Kidney epithelial cell (primary cell): ENCODE results near the gene HNRNPD. TPM values are rescaled to one million over a fixed set of nuclear protein-coding genes. Genes with fewer than 3 reads are reported as not detected.
"Not testable (repeated sequence)": the region's sequence is repeated elsewhere in the genome, so short reads cannot be mapped to it uniquely, and the experiment has no call there.

Experiments
- DNase-seq: peaks from one replicate; pipeline ENCODE4 v3.0.0-alpha.2; 2010; ENCODE audit warnings: low read depth
- H3K27me3 ChIP-seq: 2 replicates; pipeline ENCODE4 v1.6.0; 2011; ENCODE audit warnings: low read length; ENCODE audit not compliant: control insufficient read depth, insufficient read depth
- H3K36me3 ChIP-seq: 2 replicates; pipeline ENCODE4 v1.5.1; 2011; ENCODE audit warnings: low read length; ENCODE audit not compliant: control insufficient read depth, insufficient read depth
- H3K4me3 ChIP-seq: 2 replicates; pipeline ENCODE4 v1.5.1; 2011; ENCODE audit warnings: low read depth, mild to moderate bottlenecking, control low read depth, low read length
- total RNA-seq: library from RNA; depleted of rRNA; stranded (reverse); fragments of >200 nt; gene quantifications from 2 replicates; pipeline ENCODE4 v1.2.3, GENCODE V29; 2015
- TF ChIP-seq, protein P1 (sequence below): IDR thresholded peaks from 2 replicates; pipeline ENCODE4 v1.5.1; 2011; ENCODE audit warnings: mild to moderate bottlenecking, moderate library complexity, low read length, control low read depth, inconsistent platforms; ENCODE audit not compliant: insufficient read depth, poor library complexity, severe bottlenecking

The HNRNPD gene
- total RNA-seq, 1 donor from 2014 or later = 65.5 TPM

DNA sequence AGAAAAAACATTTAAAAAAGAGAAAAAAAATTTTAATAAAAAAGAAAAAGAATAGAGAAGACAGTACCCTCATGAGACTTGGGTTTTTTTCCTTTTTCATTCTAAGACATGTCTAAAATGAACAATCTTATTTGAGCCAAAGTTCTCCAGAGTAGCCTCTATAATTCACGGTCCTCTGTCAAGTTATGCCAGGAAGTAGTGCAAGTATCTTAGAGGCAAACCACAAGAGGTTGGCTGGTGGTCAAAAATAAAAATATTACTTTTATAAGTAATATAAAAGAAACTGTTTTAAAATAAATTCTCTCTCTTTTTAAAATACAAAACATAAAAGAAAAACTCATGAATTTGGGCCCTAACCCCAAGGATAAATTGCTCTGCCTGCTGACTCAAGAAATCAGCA lies 29.9 kb upstream of the HNRNPD start:
- H3K27me3 ChIP-seq = no peaks in the 10 kb centered on the region
- H3K36me3 ChIP-seq = no peaks in the 10 kb centered on the region
- TF ChIP-seq, protein P1, sequence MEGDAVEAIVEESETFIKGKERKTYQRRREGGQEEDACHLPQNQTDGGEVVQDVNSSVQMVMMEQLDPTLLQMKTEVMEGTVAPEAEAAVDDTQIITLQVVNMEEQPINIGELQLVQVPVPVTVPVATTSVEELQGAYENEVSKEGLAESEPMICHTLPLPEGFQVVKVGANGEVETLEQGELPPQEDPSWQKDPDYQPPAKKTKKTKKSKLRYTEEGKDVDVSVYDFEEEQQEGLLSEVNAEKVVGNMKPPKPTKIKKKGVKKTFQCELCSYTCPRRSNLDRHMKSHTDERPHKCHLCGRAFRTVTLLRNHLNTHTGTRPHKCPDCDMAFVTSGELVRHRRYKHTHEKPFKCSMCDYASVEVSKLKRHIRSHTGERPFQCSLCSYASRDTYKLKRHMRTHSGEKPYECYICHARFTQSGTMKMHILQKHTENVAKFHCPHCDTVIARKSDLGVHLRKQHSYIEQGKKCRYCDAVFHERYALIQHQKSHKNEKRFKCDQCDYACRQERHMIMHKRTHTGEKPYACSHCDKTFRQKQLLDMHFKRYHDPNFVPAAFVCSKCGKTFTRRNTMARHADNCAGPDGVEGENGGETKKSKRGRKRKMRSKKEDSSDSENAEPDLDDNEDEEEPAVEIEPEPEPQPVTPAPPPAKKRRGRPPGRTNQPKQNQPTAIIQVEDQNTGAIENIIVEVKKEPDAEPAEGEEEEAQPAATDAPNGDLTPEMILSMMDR = no peak
- no peak for DNase-seq
- no peak overlapping the region for H3K4me3 ChIP-seq

GRCh38 chr4:82402196-82402775 lies 28.5 kb upstream of the HNRNPD start:
- DNase-seq = no peak
- H3K27me3 ChIP-seq = no peaks in the 10 kb centered on the region
- no peak overlapping the region for H3K4me3 ChIP-seq
- TF ChIP-seq, protein P1 = no peak
- H3K36me3 ChIP-seq = no peaks in the 10 kb centered on the region

GRCh38 chr4:82401600-82401999 lies 27.8 kb upstream of the HNRNPD start:
- no peaks in the 10 kb centered on the region for H3K36me3 ChIP-seq
- H3K27me3 ChIP-seq = no peaks in the 10 kb centered on the region
- TF ChIP-seq, protein P1 = no peak
- H3K4me3 ChIP-seq = no peak overlapping the region
- DNase-seq = no peak

GRCh38 chr4:82398263-82398662 lies 24.5 kb upstream of the HNRNPD start:
- Histone ChIP-seq H3K4me3 (no peak overlapping the region), H3K36me3 (no peaks in the 10 kb centered on the region), H3K27me3 (no peaks in the 10 kb centered on the region)
- TF ChIP-seq, protein P1 = no peak
- no peak for DNase-seq

DNA sequence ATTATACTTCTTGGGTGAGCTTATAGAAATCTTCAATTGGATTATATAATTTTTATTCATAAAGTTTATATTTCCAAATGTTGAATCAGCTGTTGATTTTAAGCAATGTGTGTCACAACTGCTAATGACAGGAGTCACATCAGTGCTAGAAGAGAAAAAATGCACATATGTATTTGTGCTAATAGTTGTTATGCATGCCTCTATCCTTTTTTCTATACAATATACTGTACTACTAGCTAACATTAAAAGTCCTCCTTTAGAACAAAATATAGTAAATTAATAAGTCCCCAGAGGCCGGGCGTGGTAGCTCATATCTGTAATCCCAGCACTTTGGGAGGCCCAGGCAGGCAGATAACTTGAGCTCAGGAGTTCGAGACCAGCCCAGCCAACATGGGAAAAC lies 23.7 kb upstream of the HNRNPD start:
- Histone ChIP-seq H3K4me3 (no peak overlapping the region), H3K27me3 (no peaks in the 10 kb centered on the region), H3K36me3 (no peaks in the 10 kb centered on the region)
- TF ChIP-seq, protein P1 = no peak
- no peak for DNase-seq

DNA sequence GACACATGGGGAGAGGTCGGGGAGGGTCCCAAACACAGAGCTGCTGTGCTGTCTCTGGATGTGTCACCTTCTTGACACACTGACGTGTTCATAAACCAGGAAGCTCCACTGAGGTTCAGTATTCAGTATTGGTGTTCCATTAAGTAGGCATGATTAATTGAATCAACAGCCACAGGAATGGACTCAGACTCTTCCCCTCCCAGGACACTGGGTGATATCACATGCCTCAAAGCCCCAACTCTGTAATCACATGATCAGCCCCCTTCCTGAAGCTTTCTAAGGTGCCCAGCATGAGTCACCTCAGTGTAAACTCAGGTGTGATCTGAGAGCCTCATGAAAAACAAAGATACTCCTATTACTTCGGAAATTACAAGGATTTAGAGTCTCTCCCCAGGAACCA lies 21.1 kb upstream of the HNRNPD start:
- H3K36me3 ChIP-seq = no peaks in the 10 kb centered on the region
- no peaks in the 10 kb centered on the region for H3K27me3 ChIP-seq
- H3K4me3 ChIP-seq = no peak overlapping the region
- TF ChIP-seq, protein P1 = no peak
- DNase-seq = peak; percentile 82

- H3K27me3 ChIP-seq, DNase-seq, H3K4me3 ChIP-seq, H3K36me3 ChIP-seq: not testable (repeated sequence)
Measured at GRCh38 chr4:82390061-82390460, 16.3 kb upstream of the HNRNPD start.
